HG02981 (cell line): Measurements from ENCODE around the gene TMEM217.

Source experiments
- ATAC-seq: cut with Tn5 transposase; IDR thresholded peaks from one replicate; pipeline ENCODE4 v1.9.1; 2021; ENCODE audit warnings: mild to moderate bottlenecking, moderate library complexity; ENCODE audit not compliant: unreplicated experiment

The TMEM217 gene

DNA sequence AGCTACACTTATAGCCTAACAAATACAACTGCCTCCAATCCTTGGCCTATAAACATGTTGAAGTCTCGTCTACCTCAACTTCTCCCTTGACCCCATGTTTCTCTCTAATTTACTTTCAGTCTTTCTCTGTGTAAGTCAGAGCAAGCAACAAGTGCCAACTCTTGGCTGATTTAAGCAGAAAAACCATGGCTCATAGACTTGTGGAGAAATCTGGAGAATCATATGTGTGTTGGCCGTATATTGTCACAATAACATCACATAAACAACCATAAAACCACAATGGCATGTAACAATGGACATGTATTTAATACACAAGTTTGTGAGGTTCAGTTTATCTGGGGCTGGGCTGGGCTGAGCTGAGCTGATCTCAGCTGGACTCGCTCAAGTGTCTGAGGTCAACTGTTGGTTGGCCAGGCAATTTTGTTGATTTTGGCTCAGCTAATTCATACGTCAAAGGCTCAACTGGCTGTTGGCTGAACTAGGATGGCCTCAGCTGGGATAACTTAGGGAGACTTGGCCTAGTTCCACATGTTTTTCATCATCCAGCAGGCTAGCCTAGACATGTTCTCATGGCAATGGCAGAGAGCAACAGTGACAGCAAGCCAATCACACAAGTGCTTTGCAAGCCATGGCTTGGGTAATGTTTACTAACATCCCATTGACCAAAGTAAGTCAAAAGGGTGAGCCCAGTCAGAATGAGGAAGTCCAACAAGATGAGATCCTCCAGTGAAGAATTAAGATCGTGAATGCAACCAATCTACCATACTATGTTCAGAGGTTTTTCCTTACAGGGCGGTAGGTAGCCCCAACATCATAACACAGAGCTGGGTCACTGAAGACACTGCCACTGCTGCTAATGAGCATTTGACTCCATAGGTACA lies 13.3 kb downstream of the TMEM217 start:
- no peak for ATAC-seq

DNA sequence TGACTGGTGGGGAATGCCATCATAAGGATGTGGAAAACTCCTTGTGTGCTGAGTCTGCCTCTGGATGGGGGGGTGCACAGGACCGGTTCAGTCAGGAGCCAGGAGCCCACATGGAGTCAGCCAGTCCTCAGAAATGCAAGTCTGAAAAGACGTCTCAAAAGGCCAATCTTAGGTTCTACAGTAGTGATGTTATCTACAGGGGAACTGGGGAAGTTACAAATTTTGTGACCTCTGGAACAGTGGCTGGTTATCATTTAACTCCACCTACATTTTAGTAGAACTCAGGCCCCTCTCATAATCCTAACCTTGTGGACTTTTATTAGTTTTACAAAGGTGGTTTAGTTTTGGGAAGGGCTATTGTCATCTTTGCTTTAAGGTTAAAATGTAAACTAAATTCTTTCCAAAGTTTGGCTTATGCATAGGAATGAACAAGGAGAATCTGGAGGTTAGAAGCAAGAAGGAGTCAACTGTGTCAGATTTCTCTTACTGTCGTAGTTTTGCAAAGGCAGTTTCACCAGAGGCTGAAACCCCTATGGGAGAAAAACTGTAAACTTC lies 14.1 kb downstream of the TMEM217 start:
- ATAC-seq: no peak

DNA sequence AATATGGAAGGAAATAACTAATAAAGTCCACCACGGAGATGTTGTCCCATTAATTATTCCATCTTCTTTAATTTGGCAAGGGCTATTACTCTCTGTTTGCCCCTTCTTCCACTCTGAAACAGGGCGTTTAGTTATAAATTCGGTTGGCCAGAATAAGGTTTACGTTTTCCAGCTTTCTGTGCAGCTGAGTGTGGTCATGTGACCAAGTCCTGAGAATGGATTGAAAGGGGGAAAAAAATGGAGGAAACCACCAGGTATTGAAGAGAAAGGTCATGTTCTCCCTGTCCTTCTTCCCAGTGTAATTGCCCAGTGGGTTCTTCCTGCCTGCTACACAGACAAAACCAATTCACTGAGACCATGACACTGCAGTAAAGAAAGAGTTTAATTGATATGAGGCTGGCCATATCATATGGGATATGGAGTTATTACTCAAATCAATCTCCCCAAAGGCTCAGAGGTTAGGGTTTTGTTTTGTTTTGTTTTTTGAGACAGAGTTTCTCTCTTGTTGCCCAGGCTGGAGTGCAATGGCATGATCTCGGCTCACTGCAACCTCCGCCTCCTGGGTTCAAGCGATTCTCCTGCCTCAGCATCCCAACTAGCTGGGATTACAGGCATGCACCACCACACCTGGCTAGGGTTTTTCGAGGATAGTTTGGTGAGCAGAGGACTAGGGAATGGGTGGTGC lies 14.7 kb downstream of the TMEM217 start:
- no peak for ATAC-seq

DNA sequence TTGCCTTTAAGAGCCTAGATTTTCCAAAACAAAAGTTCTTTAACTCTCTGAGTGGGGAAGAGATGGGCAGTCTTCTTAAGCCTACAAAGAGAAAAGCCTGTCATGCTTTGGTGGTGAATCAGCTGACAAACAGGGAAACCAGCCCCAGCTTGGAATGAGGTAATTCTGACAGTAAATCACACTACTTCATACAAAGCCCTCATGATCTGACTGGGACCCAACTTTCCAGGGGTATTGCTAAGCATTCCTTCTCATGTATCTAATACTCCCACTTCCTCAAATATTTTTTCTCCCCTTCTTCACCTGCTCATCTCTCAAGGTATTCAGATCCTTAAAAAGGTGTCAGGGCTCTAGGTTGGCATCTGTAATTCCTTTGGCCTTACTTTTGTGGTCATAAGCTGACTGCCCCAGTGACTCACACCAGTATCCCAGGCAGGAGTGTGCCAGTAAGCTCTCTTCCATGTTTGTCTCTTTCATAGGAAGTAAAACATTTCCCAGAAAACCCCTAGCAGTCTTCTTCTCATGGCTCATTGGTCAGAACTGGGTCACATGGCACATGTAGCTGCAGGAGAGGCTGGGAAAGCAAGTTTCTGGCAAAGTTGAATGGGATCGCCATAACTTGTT lies 15.4 kb downstream of the TMEM217 start:
- ATAC-seq: no peak

DNA sequence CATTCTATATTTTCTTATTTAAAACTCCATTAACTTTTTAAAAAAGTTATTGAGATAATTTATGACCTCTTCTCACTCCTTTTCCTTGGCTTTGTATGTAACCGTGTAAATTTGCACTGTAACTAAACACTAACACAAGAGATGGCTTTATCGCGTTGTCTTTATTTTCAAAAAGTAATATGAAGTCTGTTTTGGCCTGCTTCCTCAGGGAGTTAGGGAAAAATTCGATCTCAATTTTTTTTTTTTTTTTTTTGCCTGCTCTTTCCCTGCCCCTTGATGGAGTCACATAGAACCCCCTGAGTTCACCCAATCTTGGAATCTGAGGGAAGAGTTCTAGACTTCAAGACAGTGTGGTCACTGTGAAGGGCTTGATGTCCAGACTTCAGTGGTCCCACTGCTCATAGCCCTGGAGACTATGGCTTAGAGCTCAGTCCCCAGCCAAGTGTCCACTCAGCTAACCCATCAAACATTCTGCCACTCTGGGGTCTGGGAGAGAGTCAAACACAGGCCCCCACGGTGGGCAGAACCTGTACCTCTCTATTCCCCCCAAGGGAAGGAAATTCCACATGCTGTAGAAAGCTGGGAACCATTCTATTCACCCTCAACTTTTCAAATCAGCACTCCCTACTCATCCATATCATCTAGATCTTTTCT lies 16.0 kb downstream of the TMEM217 start:
- no peak for ATAC-seq

DNA sequence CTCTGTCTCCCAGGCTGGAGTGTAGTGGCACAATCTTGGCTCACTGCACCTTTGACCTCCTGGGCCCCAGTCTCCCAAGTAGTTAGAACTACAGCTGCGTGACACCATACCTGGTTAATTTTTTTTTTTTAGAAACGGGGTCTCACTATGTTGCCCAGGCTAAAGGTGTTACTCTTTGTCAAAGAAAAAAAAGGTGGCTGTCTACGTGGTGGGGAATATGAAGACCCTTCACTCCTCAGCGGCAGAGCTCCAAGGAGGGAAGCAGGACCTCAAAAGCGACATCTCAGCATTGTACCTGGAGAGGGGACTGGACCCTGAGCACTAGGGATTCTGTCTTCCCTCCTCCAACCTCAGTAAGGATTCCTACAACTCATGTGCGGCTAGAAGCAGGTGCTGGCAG lies 16.8 kb downstream of the TMEM217 start:
- no peak for ATAC-seq

DNA sequence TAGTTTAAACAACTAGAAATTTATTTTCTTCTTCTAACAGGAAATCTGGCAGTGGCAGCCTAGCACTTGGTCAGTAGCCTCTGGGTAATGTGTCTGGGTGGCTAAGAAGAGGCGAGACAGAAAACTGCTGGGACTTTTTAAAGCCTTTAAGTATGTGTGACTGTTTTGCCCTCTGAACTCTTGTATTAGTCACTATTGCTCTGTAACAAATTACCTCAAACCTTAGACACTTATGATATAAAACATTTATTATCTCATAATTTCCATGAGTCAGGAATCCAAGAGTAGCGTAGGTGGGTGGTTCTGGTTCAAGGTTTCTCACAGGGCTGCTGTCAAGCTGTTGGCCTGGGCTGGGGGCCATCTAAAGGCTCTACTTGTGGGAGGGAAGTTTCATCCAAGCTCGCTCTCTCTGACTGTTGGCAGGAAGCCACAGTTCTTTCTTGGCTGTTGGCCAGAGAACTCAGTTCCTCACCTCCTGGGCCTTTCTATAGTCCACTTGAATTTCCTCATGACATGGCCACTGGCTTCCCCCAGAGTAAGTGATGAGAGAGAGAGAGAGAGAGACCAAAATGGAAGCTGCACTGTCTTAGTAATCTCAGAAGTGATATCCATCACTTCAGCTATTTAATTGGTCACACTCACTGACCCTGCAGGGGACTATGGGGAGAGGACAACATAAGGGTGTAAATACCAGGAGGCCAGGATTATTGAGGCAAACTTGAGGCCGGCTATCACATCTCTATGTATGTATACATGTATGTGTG lies 17.8 kb downstream of the TMEM217 start:
- no peak for ATAC-seq

DNA sequence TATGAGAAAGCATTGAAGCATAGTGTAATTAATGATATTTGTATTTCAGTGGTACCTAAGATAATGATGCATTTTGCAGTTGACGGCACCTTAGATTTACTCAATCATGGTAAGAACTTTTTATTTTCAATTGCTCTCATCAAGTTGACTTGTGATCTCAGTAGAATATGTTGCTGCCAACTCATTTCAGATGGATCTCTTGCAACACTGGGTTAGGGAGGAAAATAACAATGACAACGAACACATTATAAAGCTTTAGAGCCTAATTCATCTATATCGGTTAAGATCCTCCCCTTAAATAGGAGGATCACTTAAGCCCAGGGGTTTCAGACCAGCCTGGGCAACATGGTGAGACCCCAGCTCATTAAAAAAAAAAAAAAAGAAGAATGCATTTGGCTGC lies 18.4 kb downstream of the TMEM217 start:
- ATAC-seq: no peak

DNA sequence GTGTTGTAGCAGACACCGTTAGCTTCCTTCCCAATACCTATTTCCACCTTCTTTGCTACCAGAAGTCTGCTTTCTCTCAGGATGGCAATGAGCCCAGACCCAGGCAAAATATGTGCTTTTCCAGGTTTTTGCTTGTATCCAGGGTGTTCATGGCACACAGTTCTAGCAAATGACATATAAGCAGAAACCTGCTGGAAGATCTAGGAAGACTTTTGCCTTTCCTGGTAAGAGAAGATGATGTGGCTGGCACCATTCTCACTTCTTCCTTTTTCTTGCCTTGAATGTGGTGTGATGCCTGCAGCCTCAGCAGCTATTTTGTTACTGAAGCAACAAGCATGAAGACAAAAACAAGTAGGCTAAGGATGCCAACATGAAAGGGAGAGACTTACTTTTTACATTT lies 19.6 kb downstream of the TMEM217 start:
- no peak for ATAC-seq

DNA sequence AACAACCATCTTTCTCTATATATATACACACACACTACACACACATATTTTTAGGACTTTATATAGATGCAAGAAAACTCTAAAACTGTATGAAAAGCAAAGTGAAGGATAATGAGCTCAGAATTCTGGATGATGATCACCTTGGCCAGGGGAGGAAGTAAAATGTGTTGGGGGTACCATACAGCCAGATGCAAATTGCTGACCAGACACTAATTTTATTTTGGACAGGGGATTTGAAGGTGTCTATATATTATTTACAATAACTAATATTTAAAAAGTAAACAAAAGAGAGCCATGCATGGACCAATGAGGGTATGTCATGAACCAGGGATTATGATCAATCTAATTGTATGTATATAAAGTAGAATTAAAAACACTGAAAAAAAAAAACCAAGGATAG lies 20.2 kb downstream of the TMEM217 start:
- no peak for ATAC-seq

DNA sequence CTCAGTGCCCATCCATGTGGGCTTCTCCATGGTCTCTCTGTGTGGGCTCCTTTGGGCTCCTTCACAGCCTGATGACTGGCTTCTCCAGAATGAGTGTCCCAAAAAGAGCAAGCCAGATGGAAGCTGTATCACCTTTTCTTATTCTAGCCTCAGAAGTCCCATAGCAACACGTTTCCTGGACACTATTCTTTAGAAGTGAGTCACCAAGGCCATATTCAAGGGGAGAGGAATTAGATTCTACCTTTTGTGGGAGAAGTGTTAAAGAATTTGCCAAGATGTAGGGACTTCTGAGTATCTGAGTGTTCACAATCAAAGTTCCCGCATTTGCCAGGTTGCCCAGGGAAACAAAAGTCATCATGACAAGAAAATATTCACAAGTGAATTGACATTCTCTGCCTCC lies 21.0 kb downstream of the TMEM217 start:
- ATAC-seq: no peak

DNA sequence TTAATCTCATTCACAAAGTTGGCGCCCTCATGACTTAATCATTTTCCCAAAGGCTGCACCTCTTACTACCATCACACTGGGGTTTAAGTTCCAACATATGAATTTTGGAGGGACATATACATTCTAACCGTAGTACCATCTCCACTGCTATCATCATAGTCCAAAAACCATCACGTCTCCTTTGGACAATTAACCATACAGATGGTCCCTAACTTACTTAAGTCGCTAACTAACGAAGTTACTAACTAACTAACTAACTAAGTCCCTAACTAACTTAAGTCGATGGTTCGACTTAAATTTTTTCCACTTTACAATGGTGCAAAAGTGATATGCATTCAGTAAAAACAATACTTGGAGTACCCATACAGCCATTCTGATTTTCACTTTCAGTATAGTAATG lies 24.4 kb downstream of the TMEM217 start:
- ATAC-seq: no peak

DNA sequence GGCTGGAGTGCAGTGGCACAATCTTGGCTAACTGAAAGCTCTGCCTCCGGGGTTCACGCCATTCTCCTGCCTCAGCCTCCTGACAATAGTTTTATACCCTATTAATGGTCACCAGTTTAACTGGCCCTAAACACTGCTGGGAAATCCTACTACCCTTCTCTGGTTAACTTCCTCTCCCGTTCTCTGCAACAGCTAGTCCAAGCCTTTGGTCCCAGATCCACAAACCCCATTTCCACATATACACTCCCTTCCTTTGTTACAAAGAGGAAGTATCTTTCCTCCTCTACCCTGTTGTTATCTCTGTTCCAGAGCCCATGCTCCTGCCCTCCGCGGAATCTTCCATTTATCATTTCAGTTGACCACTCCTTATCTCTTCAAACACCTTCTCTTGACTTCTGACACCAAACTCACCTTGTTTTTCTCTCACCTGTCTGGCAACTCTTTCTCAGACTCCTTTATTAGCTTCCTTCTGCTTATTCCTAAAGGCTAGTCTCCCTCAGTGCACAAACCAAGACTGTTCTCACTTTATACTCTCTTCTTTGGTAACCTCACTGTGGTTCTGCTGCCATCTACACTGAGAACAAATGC lies 25.4 kb downstream of the TMEM217 start:
- no peak for ATAC-seq

DNA sequence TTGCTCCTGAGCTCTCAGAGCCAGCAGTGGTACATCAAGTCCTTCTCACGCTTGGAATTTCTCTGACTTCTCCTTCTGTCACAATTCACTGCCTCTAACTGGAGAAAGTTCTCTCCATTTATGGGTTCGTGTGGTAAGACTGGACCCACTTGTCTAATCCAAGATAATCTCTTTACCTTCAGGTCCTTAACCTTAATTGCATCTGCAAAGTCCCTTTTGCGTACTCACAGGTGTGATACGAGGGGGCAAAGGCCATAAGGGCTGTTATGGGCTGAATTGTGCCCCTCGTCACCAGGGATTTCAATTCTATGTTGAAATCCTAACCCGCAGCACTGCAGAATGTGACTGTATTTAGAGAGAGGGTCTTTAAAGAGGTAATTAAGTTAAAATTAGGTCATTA lies 27.8 kb downstream of the TMEM217 start:
- no peak for ATAC-seq

DNA sequence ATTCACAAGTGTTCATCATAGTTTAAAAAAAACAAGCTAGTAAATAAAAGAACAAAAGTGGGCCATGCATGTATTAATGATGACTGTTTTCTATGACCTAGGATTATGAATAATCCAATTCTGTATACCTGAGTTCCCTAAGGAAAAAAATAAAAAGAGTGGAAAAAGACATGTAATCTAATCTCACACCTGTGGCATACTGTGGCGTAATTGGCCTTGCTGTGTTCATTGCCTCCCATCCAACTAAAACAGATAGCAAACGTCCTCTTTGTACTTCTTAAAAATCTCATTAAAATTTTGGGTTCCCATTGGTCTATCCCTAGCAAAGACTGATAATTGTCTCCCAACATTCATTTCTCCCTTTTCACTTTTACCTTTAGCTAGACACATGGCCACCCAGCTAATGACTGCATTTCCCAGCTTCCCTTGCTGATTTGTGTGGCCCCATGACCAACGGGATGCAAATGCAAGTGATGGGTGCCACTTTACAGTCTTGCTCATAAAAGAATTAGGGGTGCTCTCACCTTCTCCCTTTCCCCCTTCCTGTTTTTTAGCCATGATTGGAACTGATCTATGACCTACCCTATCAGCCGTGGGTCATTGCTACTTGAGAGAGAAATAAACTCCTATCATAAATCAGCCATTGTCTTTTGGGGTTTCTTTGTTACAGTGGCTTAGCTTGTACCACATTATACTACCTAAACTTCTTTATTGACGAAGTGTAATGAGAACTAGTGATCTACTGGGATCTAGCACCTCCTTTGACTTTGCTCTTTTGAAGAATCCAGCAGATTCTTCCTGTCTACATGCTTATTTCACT lies 32.4 kb downstream of the TMEM217 start:
- ATAC-seq: no peak

DNA sequence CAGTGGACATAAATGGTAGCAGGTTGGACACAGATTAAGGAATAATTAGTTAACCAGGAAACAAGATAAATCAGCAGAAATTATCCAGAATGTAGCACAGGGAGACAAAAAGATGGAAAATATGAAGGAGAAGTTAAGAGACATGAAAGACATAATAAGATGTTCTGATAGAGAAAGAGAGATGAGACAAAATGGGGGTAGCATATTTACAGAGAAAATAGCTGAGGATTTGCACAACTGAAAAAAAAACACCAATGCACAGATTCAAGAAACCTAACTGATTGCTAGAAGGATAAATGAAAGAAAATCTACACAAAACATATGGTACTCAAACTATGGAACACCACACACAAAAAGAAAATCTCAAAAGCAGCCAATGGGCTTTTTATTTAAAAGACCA lies 35.0 kb downstream of the TMEM217 start:
- ATAC-seq: no peak

DNA sequence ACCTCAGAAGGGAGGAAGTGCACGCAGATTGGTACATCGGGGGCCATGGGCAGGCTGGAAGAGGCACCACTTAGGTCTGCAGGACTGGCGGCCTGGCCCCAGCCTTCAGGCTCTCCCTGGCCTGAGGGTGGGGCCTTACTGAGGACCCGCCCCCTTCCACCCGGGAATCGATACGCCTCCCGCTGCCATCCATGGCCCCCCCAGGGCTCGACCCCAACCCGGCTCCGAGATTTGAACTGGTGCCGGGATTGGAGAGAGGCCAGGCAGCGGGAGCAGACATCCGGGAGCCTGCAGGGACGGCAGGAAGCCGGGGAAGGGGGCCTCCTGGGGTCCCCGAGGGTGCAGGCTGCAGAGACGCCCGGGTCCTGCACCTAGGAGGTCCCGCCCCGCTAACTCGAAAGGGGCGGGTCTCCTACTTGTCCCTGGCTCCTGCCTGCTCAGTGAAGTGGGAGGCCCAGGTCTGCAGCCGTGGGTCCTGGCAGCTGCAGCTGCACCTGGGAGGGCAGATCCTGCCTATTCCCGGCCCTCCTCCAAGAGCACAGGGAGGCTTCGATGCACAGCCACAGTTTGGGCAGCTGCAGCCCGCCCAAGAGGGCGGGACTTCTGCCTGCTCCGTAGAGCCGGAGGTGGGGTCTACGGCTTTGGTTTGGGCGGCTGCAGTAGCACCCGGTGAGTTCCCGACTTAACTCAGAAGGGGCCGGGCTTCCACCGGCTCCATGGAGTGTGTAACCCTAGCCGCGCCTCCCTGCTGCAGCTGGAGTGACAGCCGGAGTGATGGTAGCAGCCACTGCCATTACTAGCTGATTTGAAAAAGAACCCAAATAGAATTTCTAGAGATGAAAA lies 35.6 kb downstream of the TMEM217 start:
- ATAC-seq: peak; percentile 78

DNA sequence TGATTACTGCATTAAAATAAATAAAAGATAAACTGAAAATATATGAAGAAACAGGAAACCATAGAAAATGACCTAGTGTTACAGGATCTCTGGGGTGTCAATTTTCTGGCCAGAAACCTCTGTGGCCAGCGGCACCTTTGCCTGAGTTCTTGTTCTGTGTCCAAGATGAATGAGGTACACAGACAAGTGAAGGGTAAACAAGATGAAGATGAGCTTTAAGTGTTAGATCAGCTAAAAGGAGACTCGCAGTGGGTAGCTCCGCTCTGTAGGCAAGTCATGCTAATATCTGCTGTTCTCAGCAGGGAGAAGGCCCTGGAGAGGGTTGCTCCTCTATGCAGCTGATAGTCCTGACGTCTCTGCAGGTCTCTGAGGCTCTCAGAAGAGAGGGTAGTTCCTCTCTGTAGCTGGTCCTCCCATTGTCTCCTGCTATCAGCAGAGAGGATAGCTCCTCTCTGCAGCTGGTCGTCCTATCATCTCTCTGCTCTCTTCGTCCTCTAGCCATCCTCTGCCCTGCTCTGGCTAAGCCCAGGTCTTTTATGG lies 36.3 kb downstream of the TMEM217 start:
- no peak for ATAC-seq
